ENCODE data around the gene SCEL. TPM values are rescaled to one million over a fixed set of nuclear protein-coding genes. Genes with fewer than 3 reads are reported as not detected.

The SCEL gene
- total RNA-seq, 1 donor from 2014 or later: 0.13 TPM

- no peak for DNase-seq (ENCODE audit: low spot score)
Observed at GRCh38 chr13:77521194-77521593, 14.3 kb upstream of the SCEL start.

GRCh38 chr13:77521595-77522367 is 13.7 kb upstream of the SCEL start:
- DNase-seq (ENCODE audit: low spot score): no peak

GRCh38 chr13:77522444-77522843 is 13.1 kb upstream of the SCEL start:
- no peak for DNase-seq (ENCODE audit: low spot score)

- no peak for DNase-seq (ENCODE audit: low spot score)
Observed at GRCh38 chr13:77523386-77523785, 12.1 kb upstream of the SCEL start.

- no peak for DNase-seq (ENCODE audit: low spot score)
Observed at GRCh38 chr13:77523834-77524728, 11.4 kb upstream of the SCEL start.

- no peak for DNase-seq (ENCODE audit: low spot score)
Observed at GRCh38 chr13:77528414-77528813, 7.1 kb upstream of the SCEL start.

GRCh38 chr13:77528834-77529500 is 6.5 kb upstream of the SCEL start:
- DNase-seq (ENCODE audit: low spot score): no peak

- no peak for DNase-seq (ENCODE audit: low spot score)
Observed at GRCh38 chr13:77529501-77529840, 6.0 kb upstream of the SCEL start.

GRCh38 chr13:77530875-77531274 is 4.6 kb upstream of the SCEL start:
- no peak for DNase-seq (ENCODE audit: low spot score)

GRCh38 chr13:77532983-77533382 is 2.5 kb upstream of the SCEL start:
- no peak for DNase-seq (ENCODE audit: low spot score)

GRCh38 chr13:77533875-77534788 is 1.4 kb upstream of the SCEL start:
- no peak for DNase-seq (ENCODE audit: low spot score)

- no peak for DNase-seq (ENCODE audit: low spot score)
Observed at GRCh38 chr13:77536358-77536757, 852 bp downstream of the SCEL start.

GRCh38 chr13:77537289-77537919 is 1.9 kb downstream of the SCEL start:
- no peak for DNase-seq (ENCODE audit: low spot score)

- DNase-seq (ENCODE audit: low spot score): no peak
Observed at GRCh38 chr13:77543711-77544110, 8.2 kb downstream of the SCEL start.

- DNase-seq (ENCODE audit: low spot score): no peak
Observed at GRCh38 chr13:77544355-77544754, 8.8 kb downstream of the SCEL start.

- no peak for DNase-seq (ENCODE audit: low spot score)
Observed at GRCh38 chr13:77544758-77545338, 9.3 kb downstream of the SCEL start.

- no peak for DNase-seq (ENCODE audit: low spot score)
Observed at GRCh38 chr13:77545626-77546412, 10.3 kb downstream of the SCEL start.

GRCh38 chr13:77548095-77548494 is 12.6 kb downstream of the SCEL start:
- DNase-seq (ENCODE audit: low spot score): no peak

GRCh38 chr13:77548594-77548993 is 13.1 kb downstream of the SCEL start:
- no peak for DNase-seq (ENCODE audit: low spot score)
